H1 (cell line): ENCODE data around the gene RGR. TPM values are rescaled to one million over a fixed set of nuclear protein-coding genes. Genes with fewer than 3 reads are reported as not detected.

Source experiments
- CTCF ChIA-PET: fragments of 300-600 bp; sonication (Branson Sonifier 250); formaldehyde crosslinking; loops from one replicate; lab custom pipeline; 2021; ENCODE audit not compliant: partially characterized antibody; lab: Charles Lee
- POLR2A ChIA-PET: fragments of 300-600 bp; sonication (Branson Sonifier 250); formaldehyde crosslinking; loops from one replicate; lab custom pipeline; 2021; ENCODE audit warnings: inconsistent platforms; ENCODE audit not compliant: partially characterized antibody; lab: Charles Lee
- DNase-seq, 2 experiments: peaks; one replicate each; pipeline versions ENCODE4 v3.0.0 to v3.0.0-alpha.2; 2010 to 2022; ENCODE audit warnings: low spot score in 2 of 2, low read depth in 1 of 2, mixed read lengths in 1 of 2
- FAIRE-seq: peaks from 2 replicates; lab custom pipeline; 2011; peaks lifted over from hg19 to GRCh38; lab: Jason Lieb, UNC
- H2AFZ ChIP-seq: 2 replicates; pipeline ENCODE4 v1.8.1; 2012; ENCODE audit warnings: low read length, inconsistent platforms
- H2AK5ac ChIP-seq: 2 replicates; pipeline ENCODE4 v1.6.1; 2013; ENCODE audit warnings: low read depth, low read length
- H2BK120ac ChIP-seq: replicated peaks from 2 replicates; pipeline ENCODE3; 2013; ENCODE audit warnings: low read depth, low read length, inconsistent platforms
- H2BK12ac ChIP-seq: 2 replicates; pipeline ENCODE4 v1.6.1; 2013; ENCODE audit warnings: low read depth, low read length
- H2BK15ac ChIP-seq: 2 replicates; pipeline ENCODE4 v1.6.1; 2013; ENCODE audit warnings: low read length
- H2BK20ac ChIP-seq: 2 replicates; pipeline ENCODE4 v1.6.1; 2013; ENCODE audit warnings: low read length
- H2BK5ac ChIP-seq: 2 replicates; pipeline ENCODE4 v1.6.1; 2013; ENCODE audit warnings: low read depth, low read length
- H3K14ac ChIP-seq: 2 replicates; pipeline ENCODE4 v1.6.1; 2013; ENCODE audit warnings: inconsistent platforms; ENCODE audit not compliant: insufficient read length
- H3K18ac ChIP-seq: 2 replicates; pipeline ENCODE4 v1.6.1; 2013; ENCODE audit warnings: low read length; ENCODE audit errors: extremely low read depth
- H3K23ac ChIP-seq: 2 replicates; pipeline ENCODE4 v1.6.1; 2013; ENCODE audit warnings: inconsistent platforms; ENCODE audit not compliant: insufficient read length
- H3K23me2 ChIP-seq: 2 replicates; pipeline ENCODE4 v1.6.1; 2013; ENCODE audit warnings: low read depth, low read length
- H3K27ac ChIP-seq: 2 replicates; pipeline ENCODE4 v1.6.1; 2011; ENCODE audit warnings: low read depth, low read length, inconsistent platforms
- H3K27me3 ChIP-seq, 4 experiments: replicated peaks in 1 of 4; 1 replicate in 1 of 4; 2 replicates in 3 of 4; pipeline versions ENCODE4 v1.6.1 to v1.8.1; 2011 to 2013; ENCODE audit warnings: low read length in 3 of 4, mild to moderate bottlenecking in 3 of 4, inconsistent platforms in 2 of 4, mixed read lengths in 2 of 4, moderate library complexity in 1 of 4; ENCODE audit not compliant: control insufficient read depth in 3 of 4, insufficient read depth in 3 of 4; ENCODE audit errors: extremely low read depth in 1 of 4
- H3K36me3 ChIP-seq, 4 experiments: 2 replicates each; pipeline versions ENCODE4 v1.6.1 to v1.8.1; 2011 to 2013; ENCODE audit warnings: mild to moderate bottlenecking in 4 of 4, low read length in 3 of 4, moderate library complexity in 2 of 4, control low read depth in 1 of 4, inconsistent platforms in 1 of 4; ENCODE audit not compliant: insufficient read depth in 4 of 4, control insufficient read depth in 2 of 4
- H3K4ac ChIP-seq: replicated peaks from 2 replicates; pipeline ENCODE3; 2013; ENCODE audit warnings: low read length, low read depth, mixed read lengths, inconsistent platforms; ENCODE audit not compliant: insufficient read length
- H3K4me1 ChIP-seq, 4 experiments: replicated peaks in 1 of 4; 1 replicate in 1 of 4; 2 replicates in 3 of 4; pipeline versions ENCODE4 v1.6.1 to v1.8.1; 2011 to 2013; ENCODE audit warnings: low read length in 3 of 4, inconsistent platforms in 2 of 4, mixed read lengths in 1 of 4; ENCODE audit not compliant: insufficient read depth in 4 of 4, control insufficient read depth in 3 of 4
- H3K4me2 ChIP-seq, 2 experiments: 2 replicates each; pipeline versions ENCODE4 v1.6.1 to v1.8.1; 2011 to 2013; ENCODE audit warnings: low read depth in 2 of 2, low read length in 2 of 2, control low read depth in 1 of 2, inconsistent platforms in 1 of 2, mild to moderate bottlenecking in 1 of 2; ENCODE audit not compliant: insufficient read depth in 1 of 2
- H3K4me3 ChIP-seq, 4 experiments: fragments of 200-600, 300-600 bp in 1 of 4; sonication (generic), shearing (Covaris generic), sonication (Bioruptor Twin) in 1 of 4; 2 replicates each; pipeline versions ENCODE4 v1.5.1 to v1.8.1; 2011 to 2016; ENCODE audit warnings: low read length in 4 of 4, low read depth in 3 of 4, control low read depth in 2 of 4, inconsistent platforms in 2 of 4, mild to moderate bottlenecking in 2 of 4, mixed read lengths in 1 of 4, moderate library complexity in 1 of 4; ENCODE audit not compliant: insufficient read depth in 2 of 4; ENCODE audit errors: extremely low read depth in 1 of 4
- H3K56ac ChIP-seq: replicated peaks from 2 replicates; pipeline ENCODE3; 2013; ENCODE audit warnings: low read depth, mild to moderate bottlenecking, mixed read lengths, low read length, inconsistent platforms; ENCODE audit not compliant: insufficient read length
- H3K79me1 ChIP-seq: 2 replicates; pipeline ENCODE4 v1.6.1; 2013; ENCODE audit warnings: low read depth, low read length, control low read depth
- H3K79me2 ChIP-seq, 2 experiments: 2 replicates each; pipeline versions ENCODE4 v1.6.1 to v1.8.1; 2012 to 2013; ENCODE audit warnings: low read length in 2 of 2, mild to moderate bottlenecking in 2 of 2, inconsistent platforms in 1 of 2; ENCODE audit not compliant: insufficient read depth in 2 of 2, control insufficient read depth in 1 of 2
- H3K9ac ChIP-seq, 4 experiments: replicated peaks in 1 of 4; 1 replicate in 1 of 4; 2 replicates in 3 of 4; pipeline versions ENCODE4 v1.6.1 to v1.8.1; 2011 to 2013; ENCODE audit warnings: low read depth in 3 of 4, low read length in 3 of 4, control low read depth in 2 of 4, mild to moderate bottlenecking in 2 of 4, moderate library complexity in 2 of 4, inconsistent platforms in 1 of 4; ENCODE audit errors: extremely low read depth in 1 of 4
- H3K9me3 ChIP-seq, 2 experiments: 2 replicates each; pipeline versions ENCODE4 v1.6.1 to v1.8.1; 2012 to 2013; ENCODE audit warnings: mild to moderate bottlenecking in 2 of 2, moderate library complexity in 2 of 2, control low read depth in 1 of 2, inconsistent platforms in 1 of 2, low read depth in 1 of 2, low read length in 1 of 2, mixed read lengths in 1 of 2; ENCODE audit not compliant: insufficient read depth in 2 of 2
- H4K20me1 ChIP-seq, 2 experiments: replicated peaks in 1 of 2; 2 replicates each; pipeline versions ENCODE3 to v1.8.1; 2011 to 2013; ENCODE audit warnings: inconsistent platforms in 2 of 2, low read length in 2 of 2, mild to moderate bottlenecking in 1 of 2; ENCODE audit not compliant: insufficient read depth in 2 of 2, control insufficient read depth in 1 of 2
- H4K5ac ChIP-seq: 2 replicates; pipeline ENCODE4 v1.6.1; 2013; ENCODE audit warnings: low read length, low read depth, mixed read lengths, inconsistent platforms; ENCODE audit not compliant: insufficient read length
- H4K8ac ChIP-seq: 2 replicates; pipeline ENCODE4 v1.8.0; 2013; ENCODE audit warnings: mild to moderate bottlenecking, moderate library complexity, low read length, inconsistent platforms; ENCODE audit not compliant: insufficient read depth; ENCODE audit errors: extremely low read depth
- H4K91ac ChIP-seq: replicated peaks from 2 replicates; pipeline ENCODE3; 2013; ENCODE audit warnings: low read length, mixed read lengths, inconsistent platforms; ENCODE audit not compliant: insufficient read length
- CREB1 ChIP-seq: IDR thresholded peaks from 2 replicates; pipeline ENCODE4 v1.6.1; 2012; ENCODE audit warnings: inconsistent platforms
- CTCF ChIP-seq, 3 experiments: IDR thresholded peaks; 1 replicate in 2 of 3; 2 replicates in 1 of 3; pipeline versions ENCODE4 v1.5.1 to v1.6.1; 2011; ENCODE audit warnings: low read length in 3 of 3, mild to moderate bottlenecking in 3 of 3, inconsistent platforms in 2 of 3, low read depth in 1 of 3, moderate library complexity in 1 of 3; ENCODE audit not compliant: insufficient read depth in 1 of 3; ENCODE audit errors: control extremely low read depth in 1 of 3
- MAX ChIP-seq: IDR thresholded peaks from 2 replicates; pipeline ENCODE4 v1.6.1; 2012; ENCODE audit warnings: inconsistent platforms
- RAD21 ChIP-seq, 2 experiments: IDR thresholded peaks in 1 of 2; conservative IDR thresholded peaks in 1 of 2; 2 replicates each; pipeline ENCODE4 v1.6.1; 2011; ENCODE audit warnings: low read depth in 2 of 2, low read length in 2 of 2, improper control_type of control experiment in 1 of 2, inconsistent platforms in 1 of 2, mild to moderate bottlenecking in 1 of 2, moderate library complexity in 1 of 2
- RBBP5 ChIP-seq: IDR thresholded peaks from 2 replicates; pipeline ENCODE4 v1.7.1; 2012; ENCODE audit warnings: low read depth, mild to moderate bottlenecking, inconsistent platforms, low read length, moderate library complexity, borderline replicate concordance
- SIX5 ChIP-seq: IDR thresholded peaks from 2 replicates; pipeline ENCODE4 v1.6.1; 2011; ENCODE audit warnings: mild to moderate bottlenecking, low read depth, low read length
- TCF12 ChIP-seq: IDR thresholded peaks from 2 replicates; pipeline ENCODE4 v1.6.1; 2011; ENCODE audit warnings: low read depth, mild to moderate bottlenecking, low read length
- WGBS, 2 experiments: shearing (Covaris generic) in 1 of 2; methylation state at CpG; one replicate each; pipeline versions ENCODE4 v1.1.6 to v1.1.7; 2013 to 2015; ENCODE audit warnings: low lambda C conversion rate in 2 of 2, mixed read lengths in 2 of 2, inconsistent platforms in 1 of 2, low coverage in 1 of 2, missing lambda C conversion rate in 1 of 2; ENCODE audit not compliant: insufficient replicate concordance in 2 of 2, insufficient coverage in 1 of 2, insufficient read length in 1 of 2; ENCODE audit errors: extremely low coverage in 1 of 2, missing lambda C conversion rate in 1 of 2; 5-methylcytosine and 5-hydroxymethylcytosine counted together
- polyA plus RNA-seq, 7 experiments: library from polyadenylated mRNA; depleted of rRNA in 3 of 7; stranded (reverse) in 5 of 7; unstranded in 2 of 7; fragments of >200 nt in 5 of 7; fragments of 200-250 nt in 2 of 7; gene quantifications; 1 replicate in 5 of 7; 2 replicates in 1 of 7; 4 replicates in 1 of 7; pipeline versions ENCODE4 v1.2.1 to v1.2.3, GENCODE V29; 2011 to 2013; ENCODE audit warnings: missing spikeins in 2 of 7, mixed read lengths in 2 of 7
- total RNA-seq: library from RNA; stranded (reverse); fragmentation: NEBNext Ultra II Directional; extraction: Animal tissue kit (Norgen Biotek cat#: 25700); gene quantifications from 2 replicates; pipeline ENCODE4 v1.2.1, GENCODE V29; 2021

The RGR gene
- total and polyA plus RNA-seq, 2 of the 8 experiments (the other 6 are each of a cell fraction or from before 2014, with no cell fraction given) = not detected

GRCh38 chr10:84237199-84238051 is 7.4 kb upstream of the RGR start:
- Histone ChIP-seq H2AK5ac (no peak overlapping the region), H3K18ac (peak overlapping the region; percentile 60; the same call in 1 of the 2 replicates), H4K91ac (no peak overlapping the region), H4K20me1 (no peaks in the 10 kb centered on the region), H3K9ac (no peak overlapping the region), H3K4me1 (peaks cover 0 to 2% (median 0%) of the 10 kb centered on the region in 4 experiments; a peak in 3 of 7 replicates), H3K79me1 (no peaks in the 10 kb centered on the region), H3K4me2 (peak overlapping the region; percentile 3 to 46; a peak in 2 of 4 replicates), H3K4ac (no peak overlapping the region), H2BK5ac (no peak overlapping the region), H2BK20ac (no peak overlapping the region), H2AFZ (peak overlapping the region; percentile 63; the same call in 1 of the 2 replicates), H3K36me3 (no peaks in the 10 kb centered on the region), H3K4me3 (no peak overlapping the region; a peak in 1 of 8 replicates), H3K56ac (no peak overlapping the region), H3K27me3 (peaks cover 0 to 10% (median 7%) of the 10 kb centered on the region in 4 experiments; a peak in 5 of 7 replicates), H2BK120ac (no peak overlapping the region), H4K5ac (no peak overlapping the region), H3K23me2 (no peaks in the 10 kb centered on the region; the same call in 1 of the 2 replicates), H4K8ac (peak overlapping the region; percentile 90), H2BK15ac (no peak overlapping the region), H3K23ac (no peak overlapping the region), H2BK12ac (no peak overlapping the region), H3K79me2 (no peaks in the 10 kb centered on the region), H3K14ac (no peak overlapping the region), H3K27ac (no peak overlapping the region), H3K9me3 (no peaks in the 10 kb centered on the region)
- POLR2A ChIA-PET = interaction anchor here (1.1 kb wide), 1 partner anchor 328 kb away, joined by 3 read pairs; no protein-coding TSS in a partner anchor
- CTCF ChIA-PET = interaction anchor here (0.5 to 3.1 kb wide), 31 partner anchors 9 to 399 kb away, joined by 3 to 44 read pairs (median 5); partner anchors contain the start of genes LRIT2 and RGR
- peak; percentile 38 to 94 for DNase-seq
- 58% methylated on average over 32 of the region's 52 CpGs; no CpG with 5 or more reads in 1 of the 2 experiments for WGBS, 2 experiments
- no peak for FAIRE-seq
- peak; percentile 37 to 56; a peak in 3 of 4 replicates for TF ChIP-seq RAD21 (IDR thresholded peaks at IDR 0.05 in 1 of 2, conservative IDR thresholded peaks at IDR 0.05 in 1 of 2; ENCODE audit: low read depth in 2 of 2, low read length in 2 of 2)
- TF ChIP-seq SIX5 = no peak
- TF ChIP-seq CREB1 = no peak
- peak; percentile 99 for TF ChIP-seq MAX
- peak; percentile 79 to 90 (median 83) for TF ChIP-seq CTCF (IDR thresholded peaks at IDR 0.05; ENCODE audit: control extremely low read depth in 1 of 3, insufficient read depth in 1 of 3, low read depth in 1 of 3, low read length in 3 of 3)
- 0 out of 2 replicates have a peak, but pooled peaks have one; percentile 28 for TF ChIP-seq RBBP5
- peak; percentile 45; the same call in 1 of the 2 replicates for TF ChIP-seq TCF12
